NCI-H2029 (cell line): ENCODE results near the gene CUL4B.
"Not testable (repeated sequence)": the region's sequence is repeated elsewhere in the genome, so short reads cannot be mapped to it uniquely, and the experiment has no call there.

Experiments
- DNase-seq: peaks from one replicate; lab custom pipeline; 2025; lab: John Stamatoyannopoulos, UW

The CUL4B gene

GRCh38 chrX:120522820-120523219, 37.9 kb downstream of the CUL4B start:
- no peak for DNase-seq

- DNase-seq = no peak
Observed at GRCh38 chrX:120517936-120518335, 42.8 kb downstream of the CUL4B start.

GRCh38 chrX:120514236-120514635, 46.5 kb downstream of the CUL4B start:
- DNase-seq = no peak

GRCh38 chrX:120512627-120513026, 48.1 kb downstream of the CUL4B start:
- no peak for DNase-seq

GRCh38 chrX:120512222-120512621, 48.5 kb downstream of the CUL4B start:
- DNase-seq = no peak

- no peak for DNase-seq
Observed at GRCh38 chrX:120504569-120504968, 56.2 kb downstream of the CUL4B start.

GRCh38 chrX:120499301-120500072, 61.3 kb downstream of the CUL4B start:
- no peak for DNase-seq

- DNase-seq = not testable (repeated sequence)
Observed at GRCh38 chrX:120490119-120490518, 70.6 kb downstream of the CUL4B start.

- DNase-seq = no peak
Observed at GRCh38 chrX:120486786-120487185, 74.0 kb downstream of the CUL4B start.

GRCh38 chrX:120485638-120486520, 74.9 kb downstream of the CUL4B start:
- peak; percentile 59 for DNase-seq

GRCh38 chrX:120485315-120485637, 75.5 kb downstream of the CUL4B start:
- DNase-seq = no peak

GRCh38 chrX:120477453-120477852, 83.3 kb downstream of the CUL4B start:
- no peak for DNase-seq

GRCh38 chrX:120476714-120477113, 84.0 kb downstream of the CUL4B start:
- DNase-seq = no peak

- DNase-seq = not testable (repeated sequence)
Observed at GRCh38 chrX:120475447-120475846, 85.3 kb downstream of the CUL4B start.
